ENCODE measurements around the gene BRF1. TPM values are rescaled to one million over a fixed set of nuclear protein-coding genes. Genes with fewer than 3 reads are reported as not detected.
A peak's percentile ranks its signal among the peaks of the same experiment; 100 is the strongest.

BRF1 gene
- total RNA-seq, 1 donor from 2014 or later, result 47.7 TPM

- DNase-seq (ENCODE audit: extremely low spot score, unreplicated experiment), result no peak
- Mint-ChIP-seq H3K4me1 (ENCODE audit: unreplicated experiment) (no peaks in the 10 kb centered on the region), H3K4me3 (peak overlapping the region; percentile 76), H3K9me3 (no peaks in the 10 kb centered on the region), H3K27me3 (peaks cover 5% of the 10 kb centered on the region), H3K36me3 (no peaks in the 10 kb centered on the region), H3K27ac (peak overlapping the region; percentile 77)
- TF ChIP-seq CTCF (conservative IDR thresholded peaks at IDR 0.05), result no peak
These were observed 118.3 kb downstream of the BRF1 start for GRCh38 chr14:105182296-105183020.

- H3K4me1 Mint-ChIP-seq (ENCODE audit: unreplicated experiment), result no peaks in the 10 kb centered on the region
- H3K27me3 Mint-ChIP-seq, result peaks cover 5% of the 10 kb centered on the region
- H3K27ac Mint-ChIP-seq, result peak overlapping the region; percentile 77
- no peak for DNase-seq (ENCODE audit: extremely low spot score, unreplicated experiment)
- H3K4me3 Mint-ChIP-seq, result peak overlapping the region; percentile 76
- H3K36me3 Mint-ChIP-seq, result no peaks in the 10 kb centered on the region
- H3K9me3 Mint-ChIP-seq, result no peaks in the 10 kb centered on the region
- no peak for TF ChIP-seq CTCF (conservative IDR thresholded peaks at IDR 0.05)
These were observed 119.1 kb downstream of the BRF1 start for GRCh38 chr14:105181549-105182295.

GRCh38 chr14:105180592-105181548 is 119.9 kb downstream of the BRF1 start, which contains the start of gene NUDT14:
Gene NUDT14 (minus strand): TSS chr14:105181312. CDS start chr14:105181209, 103 bp downstream.
- no peak for TF ChIP-seq CTCF (conservative IDR thresholded peaks at IDR 0.05)
- H3K4me3 Mint-ChIP-seq, result peak within 1 kb of the TSS; percentile 82
- DNase-seq (ENCODE audit: extremely low spot score, unreplicated experiment), result peak; percentile 90

GRCh38 chr14:105179191-105179590 is 121.6 kb downstream of the BRF1 start:
- H3K9me3 Mint-ChIP-seq, result no peaks in the 10 kb centered on the region

More at GRCh38 chr14:105180592-105181548, 119.9 kb downstream of the BRF1 start, which contains the start of gene NUDT14:
- H3K36me3 Mint-ChIP-seq, result no peaks in the 10 kb centered on the region
- H3K27ac Mint-ChIP-seq, result peak within 1 kb of the TSS; percentile 77
- peaks cover 5% of the 10 kb centered on the region for H3K27me3 Mint-ChIP-seq
- no peaks in the 10 kb centered on the region for H3K9me3 Mint-ChIP-seq
- no peaks in the 10 kb centered on the region for H3K4me1 Mint-ChIP-seq (ENCODE audit: unreplicated experiment)

More at GRCh38 chr14:105179191-105179590, 121.6 kb downstream of the BRF1 start:
- Mint-ChIP-seq H3K27ac (no peak overlapping the region), H3K4me3 (no peak overlapping the region), H3K36me3 (no peaks in the 10 kb centered on the region), H3K4me1 (ENCODE audit: unreplicated experiment) (no peaks in the 10 kb centered on the region), H3K27me3 (peaks cover 5% of the 10 kb centered on the region)
- no peak for DNase-seq (ENCODE audit: extremely low spot score, unreplicated experiment)
- TF ChIP-seq CTCF (conservative IDR thresholded peaks at IDR 0.05), result no peak
